ENCODE results near the gene LTB4R.

DNA sequence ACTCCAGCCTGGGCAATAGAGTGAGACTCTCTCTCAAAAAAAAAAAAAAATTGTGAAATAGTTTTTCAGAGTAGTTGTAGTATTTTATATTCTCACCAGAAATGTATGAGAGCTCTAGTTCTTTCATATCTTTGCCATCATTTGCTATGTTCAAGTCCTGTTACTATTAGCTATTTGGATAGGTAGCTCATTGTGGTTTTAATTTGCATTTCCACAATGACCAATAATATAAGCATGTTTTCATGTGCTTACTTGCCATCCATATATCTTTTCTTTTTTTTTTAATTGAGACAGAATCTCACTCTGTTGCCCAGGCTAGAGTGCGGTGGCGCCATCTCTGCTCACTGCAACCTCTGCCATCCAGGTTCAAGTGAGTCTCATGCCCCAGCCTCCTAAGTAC, 36.9 kb downstream of the LTB4R start:
- no peak for TF ChIP-seq POLR2A (IDR thresholded peaks at IDR 0.05; ENCODE audit: low read length)
- TF ChIP-seq GATA1 (IDR thresholded peaks at IDR 0.05; ENCODE audit: low read depth, low read length) = no peak
